Measurements from ENCODE around the gene KRT72.

- no peak for TF ChIP-seq CTCF (IDR thresholded peaks at IDR 0.05)
- no peak for TF ChIP-seq POLR2A (IDR thresholded peaks at IDR 0.05; ENCODE audit: low read depth)
- no peak for TF ChIP-seq POLR2AphosphoS5 (IDR thresholded peaks at IDR 0.05)
- no peak for TF ChIP-seq EP300 (IDR thresholded peaks at IDR 0.05)
Observed at GRCh38 chr12:52630008-52630500, 28.8 kb upstream of the KRT72 start.

Measured in esophagus muscularis mucosa (tissue), 4 donors.